LNCaP clone FGC (cell line): ENCODE results near the gene IQSEC1.
A peak's percentile ranks its signal among the peaks of the same experiment; 100 is the strongest.

ENCODE experiments used
- DNase-seq: peaks from one replicate; pipeline ENCODE4 v3.0.0-alpha.2; 2011; ENCODE audit warnings: low read depth
- H3K4me3 ChIP-seq: 2 replicates; pipeline ENCODE4 v1.5.1; 2011; ENCODE audit warnings: mild to moderate bottlenecking, low read depth, low read length, control low read depth
- TF ChIP-seq, protein P1 (sequence below): IDR thresholded peaks from 2 replicates; pipeline ENCODE4 v1.5.1; 2012; ENCODE audit warnings: mild to moderate bottlenecking; ENCODE audit not compliant: control insufficient read depth, insufficient read depth; ENCODE audit errors: extremely low read depth

The IQSEC1 gene

DNA sequence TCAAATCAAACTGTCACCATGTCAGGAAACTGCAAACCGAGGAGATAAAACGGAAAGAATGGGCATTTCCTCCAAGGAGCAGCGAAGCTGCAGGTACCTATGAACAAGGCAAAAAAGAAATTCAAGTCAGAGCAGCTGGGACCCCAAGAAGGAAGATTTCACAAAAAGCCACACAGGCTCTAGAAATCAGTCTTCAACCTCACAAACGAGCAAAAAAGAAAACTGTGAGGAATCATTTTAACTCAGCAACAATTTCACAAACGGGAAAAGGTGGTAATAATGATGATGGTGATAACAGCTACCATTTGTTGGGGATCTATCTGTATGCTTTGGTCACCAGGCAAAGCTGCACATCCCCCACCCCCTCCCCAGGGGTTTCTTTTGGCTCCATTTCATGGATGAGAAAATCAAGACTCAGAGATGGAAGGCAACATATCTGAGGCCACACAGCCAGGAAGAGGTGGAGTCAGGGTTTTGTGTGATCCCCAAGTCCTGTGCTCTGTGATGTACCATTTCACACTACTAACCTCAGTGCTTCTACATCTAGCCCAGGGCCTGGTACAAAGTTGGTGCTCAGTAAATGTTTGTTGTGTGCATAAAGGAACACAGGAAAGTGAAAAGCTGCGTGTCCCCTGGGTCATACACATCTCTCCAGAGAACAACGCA lies 109.9 kb downstream of the IQSEC1 start:
- TF ChIP-seq, protein P1, sequence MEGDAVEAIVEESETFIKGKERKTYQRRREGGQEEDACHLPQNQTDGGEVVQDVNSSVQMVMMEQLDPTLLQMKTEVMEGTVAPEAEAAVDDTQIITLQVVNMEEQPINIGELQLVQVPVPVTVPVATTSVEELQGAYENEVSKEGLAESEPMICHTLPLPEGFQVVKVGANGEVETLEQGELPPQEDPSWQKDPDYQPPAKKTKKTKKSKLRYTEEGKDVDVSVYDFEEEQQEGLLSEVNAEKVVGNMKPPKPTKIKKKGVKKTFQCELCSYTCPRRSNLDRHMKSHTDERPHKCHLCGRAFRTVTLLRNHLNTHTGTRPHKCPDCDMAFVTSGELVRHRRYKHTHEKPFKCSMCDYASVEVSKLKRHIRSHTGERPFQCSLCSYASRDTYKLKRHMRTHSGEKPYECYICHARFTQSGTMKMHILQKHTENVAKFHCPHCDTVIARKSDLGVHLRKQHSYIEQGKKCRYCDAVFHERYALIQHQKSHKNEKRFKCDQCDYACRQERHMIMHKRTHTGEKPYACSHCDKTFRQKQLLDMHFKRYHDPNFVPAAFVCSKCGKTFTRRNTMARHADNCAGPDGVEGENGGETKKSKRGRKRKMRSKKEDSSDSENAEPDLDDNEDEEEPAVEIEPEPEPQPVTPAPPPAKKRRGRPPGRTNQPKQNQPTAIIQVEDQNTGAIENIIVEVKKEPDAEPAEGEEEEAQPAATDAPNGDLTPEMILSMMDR, result no peak
- no peak for DNase-seq
- no peak overlapping the region for H3K4me3 ChIP-seq

DNA sequence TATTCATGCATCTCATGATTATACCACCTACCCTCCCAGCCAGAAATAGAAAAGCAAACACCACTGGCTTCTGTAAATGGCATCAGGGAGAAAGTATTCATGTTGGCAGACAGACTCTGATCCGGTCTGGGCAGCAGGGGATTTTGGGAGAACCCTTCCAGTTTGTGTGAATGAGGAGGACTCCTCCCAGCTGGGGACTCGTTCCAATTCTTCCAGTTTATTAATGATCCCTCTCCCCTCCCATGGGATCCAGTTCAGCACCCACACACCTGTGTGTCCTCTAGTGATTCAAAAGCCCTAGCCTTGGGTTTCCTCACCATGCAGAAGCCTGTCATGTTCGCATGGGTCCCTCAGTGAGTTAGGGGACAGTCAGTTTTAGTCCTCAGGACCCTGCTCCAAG lies 110.9 kb downstream of the IQSEC1 start:
- peak; percentile 19 for DNase-seq
- no peak overlapping the region for H3K4me3 ChIP-seq
- TF ChIP-seq, protein P1, result no peak

- TF ChIP-seq, protein P1, result no peak
- H3K4me3 ChIP-seq, result no peak overlapping the region
- no peak for DNase-seq
Observed at GRCh38 chr3:12961697-12962036, 111.6 kb downstream of the IQSEC1 start.

DNA sequence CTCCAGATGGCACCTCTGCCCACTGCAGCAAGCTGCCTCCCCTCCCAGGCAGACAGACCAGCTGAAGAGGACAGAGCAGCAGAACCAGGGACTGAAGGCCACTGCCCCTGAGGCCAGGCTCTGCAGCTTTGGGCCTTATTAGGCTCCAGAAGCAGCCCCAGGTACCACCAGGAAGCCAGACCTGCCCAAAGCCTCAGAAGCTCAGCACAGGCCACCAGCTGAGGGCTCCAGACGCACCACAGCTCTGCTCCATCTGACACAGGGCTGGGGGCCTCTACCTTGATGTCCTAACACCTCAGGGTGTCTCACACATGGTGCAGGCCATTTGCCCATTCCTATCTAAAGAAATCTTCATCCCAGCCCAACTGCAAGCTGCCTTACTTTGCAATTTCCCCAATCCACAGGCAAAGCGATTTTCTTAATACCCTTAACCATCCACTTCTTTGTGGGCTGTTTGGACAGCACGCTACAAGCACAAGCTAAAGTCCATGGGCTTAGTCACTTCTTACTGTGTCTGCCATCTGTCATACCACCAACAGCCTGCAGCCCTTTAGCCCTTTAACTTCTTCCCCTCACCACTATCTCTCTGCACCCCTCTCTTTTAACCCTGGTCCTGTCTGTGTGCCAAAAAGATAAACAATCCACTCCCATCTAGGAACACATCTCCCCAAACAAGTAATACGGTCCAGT lies 112.1 kb downstream of the IQSEC1 start:
- H3K4me3 ChIP-seq, result no peak overlapping the region
- no peak for DNase-seq
- TF ChIP-seq, protein P1, result no peak

- no peak overlapping the region for H3K4me3 ChIP-seq
- TF ChIP-seq, protein P1, result no peak
- no peak for DNase-seq
Observed at GRCh38 chr3:12960497-12960896, 112.7 kb downstream of the IQSEC1 start.

DNA sequence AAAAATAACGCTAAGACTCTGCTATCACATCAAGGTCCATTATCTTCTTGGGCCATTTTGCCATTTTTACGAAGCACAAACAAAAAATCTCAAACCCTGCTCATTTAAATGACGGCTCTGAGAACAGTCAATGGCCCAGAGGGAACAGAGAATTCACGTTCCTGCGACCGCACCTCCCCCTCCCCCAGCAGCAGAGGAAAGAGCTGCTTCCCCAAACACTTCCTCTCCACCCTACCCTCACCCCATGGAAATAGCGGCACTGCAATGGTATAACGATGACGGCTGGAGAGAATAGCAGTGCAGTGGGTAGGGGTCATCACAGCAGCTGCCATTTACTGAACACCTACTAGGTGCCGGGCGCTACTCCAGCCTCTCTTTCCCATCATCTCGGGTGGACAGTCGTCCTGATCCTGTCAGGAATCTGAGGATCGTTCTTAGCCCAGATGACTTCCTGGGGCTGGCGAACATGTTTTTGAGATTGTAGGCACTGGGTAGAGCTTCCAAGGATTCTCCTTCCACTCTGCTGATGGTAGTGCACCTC lies 113.3 kb downstream of the IQSEC1 start:
- no peak overlapping the region for H3K4me3 ChIP-seq
- TF ChIP-seq, protein P1, result no peak
- DNase-seq, result no peak
